ENCODE measurements around the gene DDR1.

Gene DDR1

DNA sequence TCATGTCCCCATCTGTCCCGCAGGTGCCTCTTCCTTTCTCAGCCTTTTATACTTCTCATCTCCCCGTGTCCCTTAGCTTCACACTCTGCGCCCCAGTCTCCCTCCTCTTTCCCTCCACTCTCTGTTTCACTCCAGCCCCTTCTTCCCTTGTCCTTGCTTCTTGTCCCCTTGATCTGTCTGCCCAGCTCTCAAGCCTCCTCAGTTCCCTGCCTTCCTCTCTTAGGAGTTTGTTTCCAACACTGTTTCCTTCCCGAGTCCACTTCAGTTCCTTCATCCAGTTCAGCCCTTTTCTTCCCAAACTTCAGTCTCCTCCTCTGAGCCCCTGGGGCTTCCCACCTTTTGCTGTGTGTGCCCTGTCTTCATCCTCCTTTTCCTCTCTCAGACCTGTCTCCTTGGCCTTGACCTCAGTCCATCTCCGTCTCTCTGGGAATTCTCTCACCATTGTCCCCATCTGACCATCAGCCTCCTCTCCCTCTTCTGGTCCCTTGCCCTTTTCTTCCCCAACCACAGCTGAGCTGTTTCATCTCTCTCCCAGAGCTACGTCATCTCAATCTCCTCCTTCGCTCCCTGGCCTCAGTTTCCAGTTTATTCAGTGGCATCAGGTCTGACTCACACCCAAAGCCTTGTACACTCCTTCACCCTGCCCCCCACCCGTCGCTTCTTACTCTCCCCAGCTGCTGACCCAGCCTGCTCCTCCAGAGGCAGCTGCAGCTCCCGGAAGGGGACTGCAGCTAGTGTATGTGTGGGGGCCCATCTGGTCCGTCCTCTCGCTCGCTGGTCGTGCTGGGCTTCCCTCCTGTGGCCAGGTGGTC lies 2.7 kb upstream of the DDR1 start:
- no peak for DNase-seq (ENCODE audit: low spot score)

GRCh38 chr6:30882204-30882758 lies 2.0 kb upstream of the DDR1 start:
- no peak for DNase-seq (ENCODE audit: low spot score)

DNA sequence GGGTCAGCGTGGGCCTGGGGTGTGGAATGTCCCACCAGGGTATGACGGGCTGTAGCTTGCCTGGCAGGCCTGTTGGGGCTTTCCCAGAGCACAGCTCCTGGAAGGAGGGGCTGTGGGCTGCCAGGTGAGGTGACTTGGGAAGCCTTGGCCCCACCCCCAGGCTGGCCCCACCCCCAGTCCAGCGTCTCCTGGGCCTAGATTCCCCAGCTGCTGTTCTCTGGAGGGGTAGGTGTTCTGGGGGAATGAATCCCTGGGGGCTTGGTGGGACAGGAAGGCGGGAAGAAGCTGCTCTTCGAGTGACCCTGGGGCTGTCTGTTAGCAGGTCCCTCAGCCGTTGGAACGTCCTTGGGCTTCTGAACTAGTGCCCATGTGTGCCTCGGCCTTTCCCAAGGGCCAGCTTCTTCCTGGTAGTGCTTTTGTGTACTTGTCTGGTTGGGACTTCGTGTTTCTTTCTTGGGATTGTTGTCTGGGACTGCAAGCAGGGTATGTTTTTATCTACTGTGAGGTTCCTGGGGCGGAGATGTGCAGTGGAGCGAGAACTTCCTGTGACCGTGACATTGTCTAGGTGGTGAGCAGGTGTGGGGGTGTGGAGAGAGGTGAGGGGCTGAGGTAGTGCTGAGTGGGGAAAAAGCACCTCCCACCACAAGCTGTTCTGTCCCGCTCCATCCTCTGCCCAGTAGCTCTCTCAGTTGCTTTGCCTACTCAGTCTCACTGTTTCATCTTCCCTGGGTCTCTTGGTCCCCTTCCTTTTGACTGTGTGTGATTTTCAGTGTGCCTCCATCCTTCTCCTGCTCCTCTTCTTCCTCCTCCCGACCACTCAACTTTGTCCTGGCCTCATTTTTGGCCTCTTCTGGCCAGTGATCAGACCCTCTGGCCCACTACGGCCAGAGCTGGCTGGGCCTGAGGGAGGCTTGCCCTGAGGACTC lies 1.3 kb upstream of the DDR1 start:
- DNase-seq (ENCODE audit: low spot score): peak; percentile 51

- peak; percentile 53 for DNase-seq (ENCODE audit: low spot score)
Observed at GRCh38 chr6:30884521-30885480, 482 bp downstream of the DDR1 start.

DNA sequence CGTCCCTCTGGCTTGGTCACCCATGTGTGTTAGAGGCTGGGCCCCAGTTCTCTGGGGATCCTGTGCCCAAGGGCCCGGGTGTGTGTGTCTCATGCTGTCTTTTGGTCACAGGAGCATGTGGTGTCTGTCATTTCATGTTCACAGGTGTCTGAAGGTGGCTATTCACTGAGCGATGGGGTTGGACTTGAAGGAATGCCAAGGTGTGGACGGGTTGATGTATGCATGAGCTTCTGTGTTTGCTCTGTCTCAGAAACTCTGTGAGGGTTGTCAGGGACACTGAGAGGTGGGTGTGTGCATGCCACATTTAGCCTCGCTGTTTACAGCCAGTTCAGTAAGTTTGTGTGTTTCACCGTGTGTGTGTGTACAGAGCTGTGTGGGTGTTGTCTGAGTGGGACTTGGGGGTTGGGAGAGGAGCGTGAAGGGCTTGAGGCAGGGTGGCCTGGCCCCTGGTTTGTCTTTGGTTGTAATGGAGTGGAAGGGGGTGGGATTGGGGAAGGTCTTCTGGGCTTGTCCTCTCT lies 1.2 kb downstream of the DDR1 start:
- DNase-seq (ENCODE audit: low spot score): no peak

DNA sequence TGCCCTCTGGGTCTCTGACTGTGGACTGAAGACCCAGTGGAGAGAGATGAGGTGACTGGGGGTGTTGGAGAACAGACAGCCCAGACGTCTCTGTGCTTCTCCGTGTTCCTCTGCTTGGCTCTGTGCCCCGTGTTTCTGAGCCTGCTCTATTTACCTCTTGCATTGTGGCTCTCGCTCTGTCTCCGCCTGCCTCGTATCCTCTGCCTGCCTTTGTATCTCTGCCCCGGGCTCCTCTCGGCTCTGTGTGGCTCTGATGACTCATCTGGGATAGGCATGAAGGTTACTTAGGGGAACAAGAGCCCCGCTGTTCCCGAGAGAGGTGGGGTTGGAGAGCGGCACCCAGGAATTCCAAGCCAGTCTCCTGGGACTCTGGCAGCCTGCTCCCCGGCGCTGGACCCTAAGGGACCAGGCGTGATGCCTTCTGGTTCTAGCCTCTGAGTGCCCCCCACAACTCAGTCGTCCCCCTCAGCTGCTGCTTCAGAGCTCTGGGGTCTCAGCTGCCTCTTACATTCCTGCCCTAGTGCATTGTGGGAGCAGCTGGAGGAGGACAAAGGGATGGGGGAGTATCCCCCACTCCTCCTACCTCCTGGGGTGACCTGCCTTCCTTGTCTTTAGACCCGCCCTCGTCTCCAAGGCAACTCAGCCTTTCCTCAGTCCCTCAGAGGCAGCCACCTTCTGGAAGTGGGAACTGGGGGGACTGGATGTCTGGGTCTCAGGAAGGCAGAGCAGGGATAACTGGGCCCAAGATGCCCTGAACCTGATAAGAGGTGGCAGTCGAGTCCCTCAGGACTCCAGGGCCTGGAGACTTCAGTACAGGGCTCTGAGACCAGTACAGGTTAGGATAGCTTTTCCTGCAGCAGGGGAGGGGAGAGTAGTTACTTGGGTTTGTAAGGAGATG lies 1.9 kb downstream of the DDR1 start:
- peak; percentile 76 for DNase-seq (ENCODE audit: low spot score)

GRCh38 chr6:30886897-30887255 lies 2.6 kb downstream of the DDR1 start:
- DNase-seq (ENCODE audit: low spot score): no peak

GRCh38 chr6:30887901-30888815 lies 3.8 kb downstream of the DDR1 start:
- no peak for DNase-seq (ENCODE audit: low spot score)

DNA sequence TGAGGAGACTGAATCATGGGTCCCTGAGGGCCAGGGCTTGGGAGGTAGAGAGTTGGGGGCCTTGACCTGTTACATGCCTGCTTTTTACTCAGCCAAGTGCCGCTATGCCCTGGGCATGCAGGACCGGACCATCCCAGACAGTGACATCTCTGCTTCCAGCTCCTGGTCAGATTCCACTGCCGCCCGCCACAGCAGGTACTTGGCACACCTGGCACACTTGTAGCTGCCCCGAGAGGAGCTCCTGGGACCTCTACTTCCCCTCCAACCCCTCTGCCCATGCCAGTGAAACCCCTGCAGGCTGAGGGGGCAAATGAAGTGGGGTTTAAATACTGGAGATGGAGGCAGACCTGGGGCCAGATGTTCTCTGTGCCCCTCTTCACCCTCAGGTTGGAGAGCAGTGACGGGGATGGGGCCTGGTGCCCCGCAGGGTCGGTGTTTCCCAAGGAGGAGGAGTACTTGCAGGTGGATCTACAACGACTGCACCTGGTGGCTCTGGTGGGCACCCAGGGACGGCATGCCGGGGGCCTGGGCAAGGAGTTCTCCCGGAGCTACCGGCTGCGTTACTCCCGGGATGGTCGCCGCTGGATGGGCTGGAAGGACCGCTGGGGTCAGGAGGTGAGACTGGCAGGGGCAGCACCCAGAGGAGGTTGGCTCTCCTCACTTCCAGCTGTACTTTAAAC lies 4.6 kb downstream of the DDR1 start:
- DNase-seq (ENCODE audit: low spot score): no peak

- no peak for DNase-seq (ENCODE audit: low spot score)
Observed at GRCh38 chr6:30889496-30889885, 5.2 kb downstream of the DDR1 start.

DNA sequence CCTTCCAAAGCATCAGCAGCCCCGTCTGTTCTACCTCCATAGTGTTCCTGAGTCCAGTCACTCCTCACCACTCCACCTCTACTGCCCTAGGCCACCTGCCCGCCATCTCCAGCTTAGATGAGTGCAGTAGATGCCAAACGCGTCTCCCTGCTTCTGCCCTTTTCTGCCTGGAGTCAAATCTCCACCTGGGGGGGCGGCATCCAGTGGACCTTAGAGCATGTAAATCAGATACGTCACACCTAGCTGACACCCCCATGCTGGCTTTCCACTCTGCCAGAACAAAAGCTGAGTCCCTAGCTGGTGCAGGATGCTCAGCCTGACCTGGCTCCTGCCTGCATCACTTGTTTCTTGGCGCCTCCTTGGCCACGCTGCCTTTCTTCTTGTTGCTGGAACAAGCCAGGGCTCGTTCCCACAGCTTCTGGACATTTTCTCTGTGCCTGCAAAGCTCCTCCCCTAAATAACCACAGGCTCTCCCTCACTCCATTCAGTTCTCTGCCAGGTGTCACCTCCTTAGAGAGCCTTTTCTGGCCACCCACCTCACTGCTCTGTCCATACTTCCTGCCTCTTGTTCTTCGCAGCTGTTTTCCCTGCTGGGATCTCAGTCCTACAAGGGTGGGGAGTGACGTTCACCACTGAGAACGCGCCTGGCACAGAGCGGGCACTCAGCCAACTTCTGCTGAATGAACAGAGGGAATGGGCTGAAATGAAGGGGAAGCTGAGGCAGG lies 5.8 kb downstream of the DDR1 start:
- DNase-seq (ENCODE audit: low spot score): no peak

DNA sequence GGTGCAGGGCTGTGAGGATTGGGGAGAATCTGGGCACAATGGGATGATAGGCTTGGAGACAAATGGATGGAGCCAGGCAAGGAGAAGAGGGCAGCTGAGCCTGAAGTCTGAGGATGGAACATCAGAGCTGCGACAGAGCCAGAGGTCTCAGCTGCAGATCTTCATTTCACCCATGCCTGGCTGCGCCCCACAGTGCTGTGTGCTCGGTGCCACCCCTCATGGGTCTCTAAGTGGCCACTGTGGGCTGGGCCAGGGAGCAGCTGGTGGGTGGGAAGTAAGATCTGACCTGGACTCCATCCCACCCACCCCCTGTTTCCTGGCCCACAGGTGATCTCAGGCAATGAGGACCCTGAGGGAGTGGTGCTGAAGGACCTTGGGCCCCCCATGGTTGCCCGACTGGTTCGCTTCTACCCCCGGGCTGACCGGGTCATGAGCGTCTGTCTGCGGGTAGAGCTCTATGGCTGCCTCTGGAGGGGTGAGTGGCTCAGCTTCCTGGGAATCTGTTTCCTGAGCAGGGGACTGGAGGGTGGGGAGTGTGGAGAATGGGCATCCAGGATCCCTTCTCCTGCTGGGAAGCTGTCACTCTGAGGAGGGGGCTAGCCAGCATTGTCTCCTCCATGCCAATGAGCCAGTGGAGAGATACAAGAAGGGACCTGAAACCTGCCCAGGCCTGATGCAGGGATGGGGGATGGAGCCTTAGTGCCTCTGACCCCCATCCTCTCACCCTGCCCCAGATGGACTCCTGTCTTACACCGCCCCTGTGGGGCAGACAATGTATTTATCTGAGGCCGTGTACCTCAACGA lies 6.5 kb downstream of the DDR1 start:
- no peak for DNase-seq (ENCODE audit: low spot score)

DNA sequence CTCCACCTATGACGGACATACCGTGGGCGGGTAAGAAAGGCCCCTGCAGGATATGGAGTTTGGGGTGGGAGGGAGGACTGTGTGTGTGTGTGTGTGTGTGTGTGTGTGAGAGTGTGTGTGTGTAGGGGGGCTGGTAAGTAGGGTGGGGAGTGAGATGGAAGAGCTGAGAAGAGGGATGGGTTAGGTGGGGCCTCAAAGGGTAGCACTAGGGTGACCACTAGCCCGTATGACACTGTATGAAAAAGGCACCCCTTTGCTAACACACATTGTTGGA lies 7.1 kb downstream of the DDR1 start:
- no peak for DNase-seq (ENCODE audit: low spot score)

- DNase-seq (ENCODE audit: low spot score): no peak
Observed at GRCh38 chr6:30891816-30892538, 7.7 kb downstream of the DDR1 start.

DNA sequence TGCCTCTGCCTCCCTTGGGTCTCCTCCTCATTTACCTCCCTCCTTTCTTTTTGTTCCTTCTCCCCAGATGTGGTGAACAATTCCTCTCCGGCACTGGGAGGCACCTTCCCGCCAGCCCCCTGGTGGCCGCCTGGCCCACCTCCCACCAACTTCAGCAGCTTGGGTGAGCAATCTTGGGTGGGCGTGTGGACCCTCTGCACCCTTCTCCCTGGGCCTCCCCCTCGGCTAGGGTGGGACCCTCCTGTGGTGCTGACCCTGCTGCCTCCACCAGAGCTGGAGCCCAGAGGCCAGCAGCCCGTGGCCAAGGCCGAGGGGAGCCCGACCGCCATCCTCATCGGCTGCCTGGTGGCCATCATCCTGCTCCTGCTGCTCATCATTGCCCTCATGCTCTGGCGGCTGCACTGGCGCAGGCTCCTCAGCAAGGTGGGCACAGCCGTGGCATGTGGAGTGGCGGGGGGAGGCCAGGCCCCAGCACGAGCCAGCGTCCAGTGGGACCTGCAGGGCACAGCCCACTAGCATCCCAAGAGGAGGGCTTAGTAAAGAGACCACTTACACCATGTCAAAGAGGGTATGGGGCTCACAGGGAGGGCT lies 8.8 kb downstream of the DDR1 start:
- no peak for DNase-seq (ENCODE audit: low spot score)

DNA sequence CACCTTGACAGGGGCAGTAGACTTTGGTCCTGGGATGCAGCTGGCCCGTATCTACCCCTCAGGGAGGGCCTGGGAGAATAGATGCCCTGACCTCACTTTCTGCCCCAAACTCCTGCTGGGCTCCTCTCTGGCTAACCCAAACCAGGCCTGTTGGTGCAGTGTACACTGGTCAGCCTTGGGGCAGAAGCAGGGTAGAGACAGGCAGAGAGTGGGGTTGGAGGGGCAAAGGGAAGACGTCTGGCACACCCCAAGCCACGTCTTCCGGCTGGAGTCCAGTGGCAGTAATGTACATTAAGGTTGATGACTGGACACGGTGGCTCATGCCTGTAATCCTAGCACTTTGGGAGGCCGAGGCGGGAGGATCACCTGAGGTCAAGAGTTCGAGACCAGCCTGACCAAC lies 9.3 kb downstream of the DDR1 start:
- DNase-seq (ENCODE audit: low spot score): no peak

All from cerebellar cortex (tissue), 1 donor.